Mucosa of stomach (tissue), 1 donor: ENCODE data around the gene NPAT.

Experiments used
- H3K27me3 ChIP-seq: one replicate; pipeline ENCODE4 v1.7.0; 2013; ENCODE audit warnings: mild to moderate bottlenecking, low read length; ENCODE audit not compliant: control insufficient read depth, insufficient read depth
- H3K36me3 ChIP-seq: one replicate; pipeline ENCODE4 v1.7.0; 2013; ENCODE audit warnings: low read length; ENCODE audit not compliant: control insufficient read depth, insufficient read depth
- H3K4me1 ChIP-seq: one replicate; pipeline ENCODE4 v1.7.0; 2013; ENCODE audit warnings: mild to moderate bottlenecking, low read length; ENCODE audit not compliant: control insufficient read depth, insufficient read depth
- H3K4me3 ChIP-seq: one replicate; pipeline ENCODE4 v1.7.0; 2013; ENCODE audit warnings: low read length
- H3K9ac ChIP-seq: one replicate; pipeline ENCODE4 v1.7.0; 2013; ENCODE audit warnings: mild to moderate bottlenecking, low read length, moderate library complexity
- H3K9me3 ChIP-seq: one replicate; pipeline ENCODE4 v1.7.0; 2013; ENCODE audit warnings: mild to moderate bottlenecking, low read length, moderate library complexity; ENCODE audit not compliant: control insufficient read depth
- donor health status: Pancreatic carcinoma.

NPAT gene

GRCh38 chr11:108213784-108214183 is 8.7 kb downstream of the NPAT start:
- no peak overlapping the region for H3K4me3 ChIP-seq
- H3K9ac ChIP-seq = no peak overlapping the region
- H3K27me3 ChIP-seq = no peaks in the 10 kb centered on the region
- no peaks in the 10 kb centered on the region for H3K36me3 ChIP-seq
- H3K9me3 ChIP-seq = no peaks in the 10 kb centered on the region
- no peaks in the 10 kb centered on the region for H3K4me1 ChIP-seq

GRCh38 chr11:108210441-108210840 is 12.0 kb downstream of the NPAT start:
- Histone ChIP-seq H3K9ac (no peak overlapping the region), H3K36me3 (no peaks in the 10 kb centered on the region), H3K27me3 (no peaks in the 10 kb centered on the region), H3K4me1 (no peaks in the 10 kb centered on the region), H3K9me3 (no peaks in the 10 kb centered on the region), H3K4me3 (no peak overlapping the region)

DNA sequence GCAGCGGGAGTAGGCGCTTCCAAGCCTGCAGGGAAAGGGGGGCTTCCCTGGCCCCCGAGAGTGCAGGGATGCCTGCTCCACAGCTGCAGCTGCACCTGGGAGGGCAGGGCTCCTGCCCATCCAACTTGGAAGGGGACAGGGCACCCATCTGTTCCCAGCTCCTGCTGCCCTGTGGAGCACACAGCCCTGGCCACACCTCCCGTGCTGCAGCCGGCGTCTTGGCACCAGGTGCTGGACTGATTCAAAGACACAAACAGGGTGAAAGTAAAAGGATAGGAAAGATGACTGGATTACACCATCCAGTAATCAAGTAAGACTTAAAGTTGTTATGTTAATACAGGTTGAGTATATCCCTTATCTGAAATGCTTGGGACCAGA is 14.8 kb downstream of the NPAT start:
- H3K4me3 ChIP-seq = no peak overlapping the region
- H3K9me3 ChIP-seq = no peaks in the 10 kb centered on the region
- H3K36me3 ChIP-seq = no peaks in the 10 kb centered on the region
- no peaks in the 10 kb centered on the region for H3K4me1 ChIP-seq
- no peaks in the 10 kb centered on the region for H3K27me3 ChIP-seq
- no peak overlapping the region for H3K9ac ChIP-seq

DNA sequence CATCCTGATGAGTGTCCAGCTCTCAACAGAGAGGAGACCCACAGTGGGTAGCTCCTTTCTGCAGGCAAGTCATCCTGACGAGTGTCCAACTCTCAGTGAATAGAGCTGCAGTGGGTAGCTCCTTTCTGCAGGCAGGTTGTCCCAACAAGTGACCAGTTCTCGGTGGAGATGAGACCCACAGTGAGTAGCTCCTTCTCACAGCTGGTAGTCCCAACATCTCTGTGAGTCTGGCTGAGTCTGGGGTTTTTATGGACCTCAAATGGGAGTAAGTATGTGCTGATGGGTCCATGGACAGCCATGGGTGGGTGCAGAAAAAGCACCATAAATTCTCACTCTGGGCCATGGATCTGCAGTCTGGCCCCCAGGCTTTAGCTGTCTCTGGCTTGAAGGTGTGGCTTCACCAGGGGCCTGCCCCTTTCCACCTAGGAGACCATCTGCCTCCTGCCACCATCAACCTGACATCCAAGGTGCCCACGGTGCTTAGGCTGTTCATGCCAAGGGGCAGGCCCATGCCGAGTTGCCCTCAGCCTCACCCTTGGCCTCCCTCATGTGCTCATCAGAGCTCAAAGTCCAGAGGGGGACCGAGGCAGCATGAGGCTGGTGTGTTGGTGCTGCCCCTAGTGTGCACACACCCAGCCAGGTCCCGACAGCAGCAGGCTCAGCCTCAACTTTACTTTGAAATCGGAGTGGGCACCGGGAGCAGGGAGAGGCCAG is 15.3 kb downstream of the NPAT start:
- Histone ChIP-seq H3K9ac (no peak overlapping the region), H3K4me3 (no peak overlapping the region), H3K27me3 (no peaks in the 10 kb centered on the region), H3K9me3 (no peaks in the 10 kb centered on the region), H3K4me1 (no peaks in the 10 kb centered on the region), H3K36me3 (no peaks in the 10 kb centered on the region)

DNA sequence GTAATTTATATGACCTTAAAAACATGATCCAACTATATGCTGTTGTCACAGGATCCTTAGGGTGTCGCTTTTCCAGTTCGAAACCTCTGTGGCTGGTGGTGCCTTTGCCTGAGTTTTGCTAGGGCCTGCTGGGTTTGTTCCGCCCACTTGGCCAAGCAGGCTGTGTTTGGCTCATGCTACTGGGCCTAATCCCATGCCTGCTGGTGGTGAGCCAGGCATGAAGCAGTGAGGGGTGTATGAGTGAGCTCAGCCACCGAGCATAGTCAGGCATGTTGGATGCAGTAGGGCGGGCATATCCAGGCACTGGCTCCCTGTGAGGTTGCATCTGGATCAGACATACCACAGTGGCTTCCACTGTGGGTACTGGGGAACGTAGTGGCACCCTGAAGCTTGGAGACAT is 16.3 kb downstream of the NPAT start:
- Histone ChIP-seq H3K36me3 (no peaks in the 10 kb centered on the region), H3K9me3 (no peaks in the 10 kb centered on the region), H3K27me3 (no peaks in the 10 kb centered on the region), H3K4me1 (no peaks in the 10 kb centered on the region), H3K4me3 (no peak overlapping the region), H3K9ac (no peak overlapping the region)

GRCh38 chr11:108204929-108205499 is 17.4 kb downstream of the NPAT start:
- H3K4me3 ChIP-seq = no peak overlapping the region
- H3K27me3 ChIP-seq = no peaks in the 10 kb centered on the region
- no peaks in the 10 kb centered on the region for H3K9me3 ChIP-seq
- H3K4me1 ChIP-seq = peaks cover 8% of the 10 kb centered on the region
- no peaks in the 10 kb centered on the region for H3K36me3 ChIP-seq
- no peak overlapping the region for H3K9ac ChIP-seq

GRCh38 chr11:108204376-108204775 is 18.1 kb downstream of the NPAT start:
- Histone ChIP-seq H3K36me3 (no peaks in the 10 kb centered on the region), H3K4me1 (peaks cover 10% of the 10 kb centered on the region), H3K27me3 (no peaks in the 10 kb centered on the region), H3K9ac (no peak overlapping the region), H3K4me3 (no peak overlapping the region), H3K9me3 (no peaks in the 10 kb centered on the region)

DNA sequence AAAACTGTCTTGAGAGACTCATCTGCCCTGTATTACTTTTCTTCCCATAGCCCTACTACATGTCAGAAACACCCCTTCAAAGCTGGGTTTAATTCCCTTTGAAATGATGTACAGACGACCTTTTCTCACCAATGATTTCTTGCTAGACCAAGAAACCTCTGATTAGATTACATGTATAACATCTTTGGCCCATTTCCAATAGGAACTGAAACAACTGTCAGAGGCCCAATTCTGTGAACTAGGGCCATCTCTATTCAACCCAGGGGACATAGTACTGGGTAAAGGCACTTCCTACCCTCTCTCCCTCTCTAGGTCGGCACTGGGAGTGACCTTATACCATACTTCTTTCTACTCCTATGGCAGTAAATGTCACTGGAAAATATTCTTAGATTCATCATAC is 19.4 kb downstream of the NPAT start:
- H3K9ac ChIP-seq = no peak overlapping the region
- H3K36me3 ChIP-seq = no peaks in the 10 kb centered on the region
- no peaks in the 10 kb centered on the region for H3K9me3 ChIP-seq
- H3K4me3 ChIP-seq = no peak overlapping the region
- peaks cover 19% of the 10 kb centered on the region for H3K4me1 ChIP-seq
- no peaks in the 10 kb centered on the region for H3K27me3 ChIP-seq

- H3K4me3 ChIP-seq = no peak overlapping the region
- H3K9me3 ChIP-seq = no peaks in the 10 kb centered on the region
- peaks cover 19% of the 10 kb centered on the region for H3K4me1 ChIP-seq
- no peaks in the 10 kb centered on the region for H3K27me3 ChIP-seq
- no peak overlapping the region for H3K9ac ChIP-seq
- H3K36me3 ChIP-seq = no peaks in the 10 kb centered on the region
Measured at GRCh38 chr11:108199446-108200321, 22.8 kb downstream of the NPAT start.

DNA sequence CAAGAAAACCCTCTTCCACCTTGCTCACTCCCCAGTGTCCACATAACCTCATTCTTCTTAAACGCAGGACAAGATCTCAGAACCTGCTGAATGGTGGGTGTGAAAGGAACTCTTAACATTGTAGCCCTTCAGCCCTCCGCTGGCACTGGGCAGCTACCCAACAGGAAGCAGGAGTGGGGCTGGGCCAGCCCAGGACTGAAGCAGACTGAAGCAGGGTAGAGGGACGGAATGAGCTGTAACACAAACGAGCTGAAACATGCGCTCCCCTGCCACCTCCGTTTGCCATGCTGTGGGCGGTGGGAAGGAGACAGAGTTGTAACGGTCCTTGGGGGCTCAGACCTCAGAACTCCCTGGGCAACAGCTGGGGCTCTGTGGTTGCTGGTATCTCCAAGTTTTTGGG is 23.6 kb downstream of the NPAT start:
- no peak overlapping the region for H3K4me3 ChIP-seq
- H3K4me1 ChIP-seq = peaks cover 19% of the 10 kb centered on the region
- H3K9ac ChIP-seq = no peak overlapping the region
- H3K9me3 ChIP-seq = no peaks in the 10 kb centered on the region
- no peaks in the 10 kb centered on the region for H3K27me3 ChIP-seq
- no peaks in the 10 kb centered on the region for H3K36me3 ChIP-seq

- no peaks in the 10 kb centered on the region for H3K9me3 ChIP-seq
- H3K9ac ChIP-seq = no peak overlapping the region
- peaks cover 19% of the 10 kb centered on the region for H3K4me1 ChIP-seq
- no peaks in the 10 kb centered on the region for H3K27me3 ChIP-seq
- H3K4me3 ChIP-seq = no peak overlapping the region
- H3K36me3 ChIP-seq = no peaks in the 10 kb centered on the region
Measured at GRCh38 chr11:108197351-108197750, 25.1 kb downstream of the NPAT start.

DNA sequence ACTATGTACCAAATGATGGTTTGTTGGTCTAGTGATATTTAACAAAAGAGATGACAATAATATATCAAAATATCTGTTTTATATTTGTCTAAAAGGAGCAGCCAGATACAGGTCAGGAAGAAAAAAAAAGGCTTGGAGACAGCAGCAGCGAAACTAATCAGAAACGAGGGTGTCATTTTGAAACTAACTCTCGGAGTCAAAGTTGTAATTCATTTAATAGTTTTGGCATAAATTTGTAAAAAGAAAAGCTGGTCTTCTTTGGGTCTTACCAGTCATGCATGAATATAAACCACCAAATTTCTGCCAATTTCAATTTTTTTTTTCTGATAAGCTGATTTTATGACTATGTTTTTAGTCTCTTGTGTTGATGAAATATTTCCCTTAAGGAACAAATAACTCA is 25.5 kb downstream of the NPAT start:
- Histone ChIP-seq H3K9me3 (no peaks in the 10 kb centered on the region), H3K36me3 (no peaks in the 10 kb centered on the region), H3K4me3 (no peak overlapping the region), H3K4me1 (peaks cover 19% of the 10 kb centered on the region), H3K9ac (no peak overlapping the region), H3K27me3 (no peaks in the 10 kb centered on the region)
